GM23338 (cell line): ENCODE data around the gene TRAF3IP1. TPM values are rescaled to one million over a fixed set of nuclear protein-coding genes. Genes with fewer than 3 reads are reported as not detected.

Experiments
- ATAC-seq: fragments of 200-7000 bp; cut with Tn5 transposase; 3 replicates; pipeline ENCODE4 v1.9.1; 2020
- DNase-seq: peaks from one replicate; pipeline ENCODE4 v3.0.0-alpha.2; 2015; ENCODE audit warnings: low spot score
- H2AFZ ChIP-seq: fragments of 200-600 bp; sonication (generic); 2 replicates; pipeline ENCODE4 v1.8.0; 2016; ENCODE audit warnings: antibody characterized with exemption, mild to moderate bottlenecking, moderate library complexity
- H3F3A ChIP-seq: fragments of 200-600 bp; sonication (generic); replicated peaks from 2 replicates; pipeline ENCODE4 v1.8.0; 2017; ENCODE audit warnings: antibody characterized with exemption, mixed run types, low read depth
- H3K27ac ChIP-seq: fragments of 200-600 bp; sonication (generic); 2 replicates; pipeline ENCODE4 v1.6.1; 2016; ENCODE audit warnings: low read depth
- H3K27me3 ChIP-seq: fragments of 200-600 bp; sonication (generic); 2 replicates; pipeline ENCODE4 v1.8.0; 2016; ENCODE audit warnings: mild to moderate bottlenecking, mixed run types, moderate library complexity; ENCODE audit not compliant: insufficient read depth
- H3K36me3 ChIP-seq: fragments of 200-600 bp; sonication (generic); 2 replicates; pipeline ENCODE4 v1.8.0; 2016; ENCODE audit warnings: mild to moderate bottlenecking; ENCODE audit not compliant: insufficient read depth
- H3K4me1 ChIP-seq: fragments of 200-600 bp; sonication (generic); 2 replicates; pipeline ENCODE4 v1.8.0; 2016; ENCODE audit warnings: mild to moderate bottlenecking, moderate library complexity; ENCODE audit not compliant: insufficient read depth
- H3K4me2 ChIP-seq: fragments of 200-600 bp; sonication (generic); 2 replicates; pipeline ENCODE4 v1.7.1; 2017; ENCODE audit warnings: mixed run types
- H3K4me3 ChIP-seq: fragments of 200-600 bp; sonication (generic); 2 replicates; pipeline ENCODE4 v1.6.1; 2016; ENCODE audit warnings: mixed run types
- H3K79me2 ChIP-seq: fragments of 200-600 bp; sonication (generic); replicated peaks from 2 replicates; pipeline ENCODE4 v1.8.0; 2017; ENCODE audit warnings: mild to moderate bottlenecking; ENCODE audit not compliant: insufficient read depth
- H3K9me2 ChIP-seq: fragments of 200-600 bp; sonication (generic); 2 replicates; pipeline ENCODE4 v1.8.0; 2017; ENCODE audit not compliant: insufficient read depth
- H4K20me1 ChIP-seq: fragments of 200-600 bp; sonication (generic); replicated peaks from 2 replicates; pipeline ENCODE4 v1.8.0; 2017; ENCODE audit warnings: mild to moderate bottlenecking; ENCODE audit not compliant: insufficient read depth
- H3K27ac Mint-ChIP-seq: 2 replicates; pipeline ENCODE4 v1.8.0; 2020; ENCODE audit warnings: inconsistent platforms, mild to moderate bottlenecking, moderate library complexity, mixed read lengths
- H3K27me3 Mint-ChIP-seq: 3 replicates; pipeline ENCODE4 v1.8.0; 2022; ENCODE audit warnings: low read depth, mild to moderate bottlenecking, moderate library complexity, mixed read lengths, inconsistent platforms; ENCODE audit not compliant: insufficient read depth, poor library complexity
- H3K36me3 Mint-ChIP-seq: 3 replicates; pipeline ENCODE4 v1.8.0; 2021; ENCODE audit warnings: low read depth, mild to moderate bottlenecking, inconsistent platforms, moderate library complexity, mixed read lengths
- H3K4me1 Mint-ChIP-seq: 3 replicates; pipeline ENCODE4 v1.8.0; 2020; ENCODE audit warnings: mild to moderate bottlenecking, inconsistent platforms, mixed read lengths
- H3K4me3 Mint-ChIP-seq: 3 replicates; pipeline ENCODE4 v1.8.0; 2021; ENCODE audit warnings: moderate library complexity, mild to moderate bottlenecking, inconsistent platforms, mixed read lengths
- H3K9me3 Mint-ChIP-seq: 3 replicates; pipeline ENCODE4 v1.8.0; 2020; ENCODE audit warnings: moderate library complexity, mild to moderate bottlenecking, inconsistent platforms, mixed read lengths
- CREB1 ChIP-seq: fragments of 250-450 bp; sonication (Bioruptor Pico); IDR thresholded peaks from 2 replicates; pipeline ENCODE4 v1.5.0; 2020; ENCODE audit warnings: low read depth, mild to moderate bottlenecking, moderate library complexity
- EZH2 ChIP-seq: fragments of 200-600 bp; sonication (generic); IDR thresholded peaks from one replicate; pipeline ENCODE4 v1.8.0; 2017; ENCODE audit warnings: antibody characterized with exemption, mild to moderate bottlenecking, low read depth; ENCODE audit not compliant: unreplicated experiment
- EZH2phosphoT487 ChIP-seq: fragments of 200-600 bp; sonication (generic); IDR thresholded peaks from one replicate; pipeline ENCODE4 v1.8.1; 2018; ENCODE audit warnings: antibody characterized with exemption; ENCODE audit not compliant: unreplicated experiment
- NANOG ChIP-seq: IDR thresholded peaks from 2 replicates; pipeline ENCODE4 v1.6.1; 2016; ENCODE audit warnings: antibody characterized with exemption, borderline replicate concordance
- POLR2AphosphoS5 ChIP-seq: IDR thresholded peaks from 2 replicates; pipeline ENCODE4 v1.6.1; 2016; ENCODE audit warnings: antibody characterized with exemption, low read depth
- ZNF114 ChIP-seq: fragments of 250-450 bp; sonication (Bioruptor Pico); IDR thresholded peaks from 2 replicates; pipeline ENCODE4 v1.5.0; 2020; ENCODE audit warnings: mild to moderate bottlenecking, moderate library complexity
- ZNF331 ChIP-seq: fragments of 250-450 bp; sonication (Bioruptor Pico); IDR thresholded peaks from 2 replicates; pipeline ENCODE4 v1.5.0; 2020; ENCODE audit warnings: low read depth, mild to moderate bottlenecking, moderate library complexity
- polyA plus RNA-seq: library from polyadenylated mRNA; unstranded; fragments of >200 nt; fragmentation: Nextera tagmentation; extraction: Ambion mirVana; gene quantifications from 2 replicates; pipeline ENCODE4 v1.2.1, GENCODE V29; 2016
- total RNA-seq: library from RNA; depleted of rRNA; stranded (reverse); fragments of >200 nt; shearing (Covaris generic); gene quantifications from 2 replicates; pipeline ENCODE4 v1.2.3, GENCODE V29; 2014
- TF ChIP-seq, protein P1 (sequence below), 2 experiments: fragments of 200-600 bp in 1 of 2; sonication (generic) in 1 of 2; conservative IDR thresholded peaks; 2 replicates each; pipeline versions ENCODE4 v1.5.1 to v1.6.1; 2016 to 2017; ENCODE audit warnings: antibody characterized with exemption in 2 of 2, low read depth in 2 of 2, mild to moderate bottlenecking in 2 of 2, moderate library complexity in 1 of 2
- TF ChIP-seq, protein P2 (sequence below): IDR thresholded peaks from 2 replicates; pipeline ENCODE4 v1.6.1; 2016; ENCODE audit warnings: antibody characterized with exemption
- TF ChIP-seq, protein P3 (sequence below): IDR thresholded peaks from one replicate; pipeline ENCODE4 v1.6.1; 2018; ENCODE audit warnings: antibody characterized with exemption; ENCODE audit not compliant: unreplicated experiment

TRAF3IP1 gene
- total and polyA plus RNA-seq, 2 experiments from 2014 or later, result 12.5 to 20.7 TPM

DNA sequence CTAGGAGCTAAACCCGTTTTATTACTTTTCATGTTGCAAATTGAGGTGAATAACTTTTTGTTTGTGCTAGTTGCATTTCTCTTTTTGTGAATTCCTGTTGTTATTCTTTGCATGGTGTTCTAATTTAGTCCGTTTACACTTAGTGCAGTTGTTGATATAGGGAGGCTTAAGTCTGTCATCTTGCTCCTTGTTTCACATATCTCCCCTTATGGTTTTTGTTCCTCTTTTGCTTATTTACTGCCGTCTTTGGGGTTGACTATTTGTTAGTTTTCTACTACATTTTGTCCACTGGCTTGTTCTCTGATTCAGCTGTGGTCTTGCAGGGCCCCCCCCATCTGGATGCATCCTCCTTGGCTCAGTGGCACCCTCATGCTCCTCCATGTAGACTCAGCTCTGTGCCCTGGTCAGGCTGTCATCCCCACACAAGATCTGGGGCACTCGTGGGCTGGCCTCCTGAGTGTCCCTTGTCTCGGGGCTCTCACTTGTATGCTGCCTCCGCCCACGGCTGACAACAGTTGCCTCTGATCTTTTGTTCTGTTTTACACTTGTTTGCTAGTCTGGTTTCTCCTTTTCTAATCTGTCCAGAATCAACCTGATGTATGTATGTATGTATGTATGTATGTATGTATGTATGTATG is 63.5 kb downstream of the TRAF3IP1 start:
- Histone ChIP-seq H3K4me3 (no peak overlapping the region), H3K4me1 (peaks cover 6% of the 10 kb centered on the region), H3K79me2 (no peaks in the 10 kb centered on the region), H3F3A (no peaks in the 10 kb centered on the region), H3K27ac (no peak overlapping the region), H3K36me3 (no peaks in the 10 kb centered on the region), H4K20me1 (no peaks in the 10 kb centered on the region), H3K4me2 (no peak overlapping the region), H2AFZ (no peak overlapping the region), H3K27me3 (no peaks in the 10 kb centered on the region), H3K9me2 (no peaks in the 10 kb centered on the region)
- peaks cover 8% of the 10 kb centered on the region for H3K9me3 Mint-ChIP-seq
- H3K4me1 Mint-ChIP-seq, result peaks cover 20% of the 10 kb centered on the region
- H3K27me3 Mint-ChIP-seq, result peaks cover 12% of the 10 kb centered on the region
- TF ChIP-seq POLR2AphosphoS5 (no peak), CREB1 (CRISPR knock-in tag) (no peak), EZH2 (no peak), EZH2phosphoT487 (no peak), ZNF331 (CRISPR knock-in tag) (no peak), NANOG (no peak), ZNF114 (CRISPR knock-in tag) (no peak)
- TF ChIP-seq, protein P1, sequence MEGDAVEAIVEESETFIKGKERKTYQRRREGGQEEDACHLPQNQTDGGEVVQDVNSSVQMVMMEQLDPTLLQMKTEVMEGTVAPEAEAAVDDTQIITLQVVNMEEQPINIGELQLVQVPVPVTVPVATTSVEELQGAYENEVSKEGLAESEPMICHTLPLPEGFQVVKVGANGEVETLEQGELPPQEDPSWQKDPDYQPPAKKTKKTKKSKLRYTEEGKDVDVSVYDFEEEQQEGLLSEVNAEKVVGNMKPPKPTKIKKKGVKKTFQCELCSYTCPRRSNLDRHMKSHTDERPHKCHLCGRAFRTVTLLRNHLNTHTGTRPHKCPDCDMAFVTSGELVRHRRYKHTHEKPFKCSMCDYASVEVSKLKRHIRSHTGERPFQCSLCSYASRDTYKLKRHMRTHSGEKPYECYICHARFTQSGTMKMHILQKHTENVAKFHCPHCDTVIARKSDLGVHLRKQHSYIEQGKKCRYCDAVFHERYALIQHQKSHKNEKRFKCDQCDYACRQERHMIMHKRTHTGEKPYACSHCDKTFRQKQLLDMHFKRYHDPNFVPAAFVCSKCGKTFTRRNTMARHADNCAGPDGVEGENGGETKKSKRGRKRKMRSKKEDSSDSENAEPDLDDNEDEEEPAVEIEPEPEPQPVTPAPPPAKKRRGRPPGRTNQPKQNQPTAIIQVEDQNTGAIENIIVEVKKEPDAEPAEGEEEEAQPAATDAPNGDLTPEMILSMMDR (conservative IDR thresholded peaks at IDR 0.05; ENCODE audit: low read depth in 2 of 2), result no peak
- TF ChIP-seq, protein P2, sequence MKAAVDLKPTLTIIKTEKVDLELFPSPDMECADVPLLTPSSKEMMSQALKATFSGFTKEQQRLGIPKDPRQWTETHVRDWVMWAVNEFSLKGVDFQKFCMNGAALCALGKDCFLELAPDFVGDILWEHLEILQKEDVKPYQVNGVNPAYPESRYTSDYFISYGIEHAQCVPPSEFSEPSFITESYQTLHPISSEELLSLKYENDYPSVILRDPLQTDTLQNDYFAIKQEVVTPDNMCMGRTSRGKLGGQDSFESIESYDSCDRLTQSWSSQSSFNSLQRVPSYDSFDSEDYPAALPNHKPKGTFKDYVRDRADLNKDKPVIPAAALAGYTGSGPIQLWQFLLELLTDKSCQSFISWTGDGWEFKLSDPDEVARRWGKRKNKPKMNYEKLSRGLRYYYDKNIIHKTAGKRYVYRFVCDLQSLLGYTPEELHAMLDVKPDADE, result no peak
- TF ChIP-seq, protein P3, sequence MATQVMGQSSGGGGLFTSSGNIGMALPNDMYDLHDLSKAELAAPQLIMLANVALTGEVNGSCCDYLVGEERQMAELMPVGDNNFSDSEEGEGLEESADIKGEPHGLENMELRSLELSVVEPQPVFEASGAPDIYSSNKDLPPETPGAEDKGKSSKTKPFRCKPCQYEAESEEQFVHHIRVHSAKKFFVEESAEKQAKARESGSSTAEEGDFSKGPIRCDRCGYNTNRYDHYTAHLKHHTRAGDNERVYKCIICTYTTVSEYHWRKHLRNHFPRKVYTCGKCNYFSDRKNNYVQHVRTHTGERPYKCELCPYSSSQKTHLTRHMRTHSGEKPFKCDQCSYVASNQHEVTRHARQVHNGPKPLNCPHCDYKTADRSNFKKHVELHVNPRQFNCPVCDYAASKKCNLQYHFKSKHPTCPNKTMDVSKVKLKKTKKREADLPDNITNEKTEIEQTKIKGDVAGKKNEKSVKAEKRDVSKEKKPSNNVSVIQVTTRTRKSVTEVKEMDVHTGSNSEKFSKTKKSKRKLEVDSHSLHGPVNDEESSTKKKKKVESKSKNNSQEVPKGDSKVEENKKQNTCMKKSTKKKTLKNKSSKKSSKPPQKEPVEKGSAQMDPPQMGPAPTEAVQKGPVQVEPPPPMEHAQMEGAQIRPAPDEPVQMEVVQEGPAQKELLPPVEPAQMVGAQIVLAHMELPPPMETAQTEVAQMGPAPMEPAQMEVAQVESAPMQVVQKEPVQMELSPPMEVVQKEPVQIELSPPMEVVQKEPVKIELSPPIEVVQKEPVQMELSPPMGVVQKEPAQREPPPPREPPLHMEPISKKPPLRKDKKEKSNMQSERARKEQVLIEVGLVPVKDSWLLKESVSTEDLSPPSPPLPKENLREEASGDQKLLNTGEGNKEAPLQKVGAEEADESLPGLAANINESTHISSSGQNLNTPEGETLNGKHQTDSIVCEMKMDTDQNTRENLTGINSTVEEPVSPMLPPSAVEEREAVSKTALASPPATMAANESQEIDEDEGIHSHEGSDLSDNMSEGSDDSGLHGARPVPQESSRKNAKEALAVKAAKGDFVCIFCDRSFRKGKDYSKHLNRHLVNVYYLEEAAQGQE, result no peak
- H3K4me3 Mint-ChIP-seq, result no peak overlapping the region
- H3K36me3 Mint-ChIP-seq, result peaks cover 12% of the 10 kb centered on the region
- DNase-seq, result no peak
- ATAC-seq, result no peak
- no peak overlapping the region for H3K27ac Mint-ChIP-seq
